ENCODE data around the gene KLHL3.
A peak's percentile ranks its signal among the peaks of the same experiment; 100 is the strongest.

Gene KLHL3

GRCh38 chr5:137747848-137748247 lies 12.0 kb upstream of the KLHL3 start:
- DNase-seq (ENCODE audit: low read depth in 3 of 3) = no peak

DNA sequence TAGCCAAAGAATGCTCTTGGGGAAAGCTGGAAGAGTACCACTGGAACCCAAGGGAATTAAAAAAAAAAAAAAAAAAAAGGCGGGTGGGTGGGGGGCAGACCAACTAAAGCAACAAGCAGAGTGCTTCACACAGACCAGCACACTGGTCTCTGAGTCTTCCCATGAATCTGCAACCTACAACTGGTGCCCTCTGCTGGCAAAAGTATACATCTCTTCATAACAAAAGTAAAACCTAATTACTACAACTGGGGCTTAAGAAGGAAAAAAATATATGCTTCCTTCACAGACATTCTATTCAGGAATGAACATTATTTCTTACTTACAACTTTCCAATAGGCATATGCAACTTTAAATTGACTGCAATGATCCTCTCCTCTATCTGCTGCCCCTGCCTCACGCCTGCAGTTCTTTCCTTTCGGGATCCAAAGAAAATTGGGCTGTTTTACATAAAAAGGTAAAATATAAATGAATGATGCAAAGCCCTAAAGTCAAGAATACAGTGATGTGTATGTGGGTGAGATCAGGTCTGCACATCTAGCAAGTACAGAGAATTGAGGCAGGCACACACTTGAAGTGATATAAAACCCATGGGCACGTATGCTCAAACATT lies 7.2 kb upstream of the KLHL3 start:
- DNase-seq (ENCODE audit: low read depth in 3 of 3) = peak in 2 of 3 experiments; percentile 14 to 41

DNA sequence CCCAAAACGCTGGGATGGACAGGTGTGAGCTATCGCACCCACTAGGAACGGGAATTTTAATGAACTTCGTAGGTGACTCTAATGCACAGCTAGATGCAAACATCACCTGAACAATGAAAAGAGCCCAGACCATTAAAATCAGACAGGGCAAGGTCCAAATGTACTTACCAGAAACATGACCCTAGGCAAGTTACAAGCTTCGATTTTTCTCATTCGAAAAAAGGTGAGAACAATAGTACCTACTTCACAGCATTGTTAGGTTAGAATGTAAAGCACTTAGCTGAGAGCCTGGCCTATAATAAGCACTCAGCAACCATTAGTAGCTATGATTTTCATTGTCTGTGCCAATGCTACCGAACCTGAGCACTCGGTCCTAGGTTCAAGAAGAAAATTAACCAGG lies 5.8 kb upstream of the KLHL3 start:
- DNase-seq (ENCODE audit: low read depth in 3 of 3) = no peak

DNA sequence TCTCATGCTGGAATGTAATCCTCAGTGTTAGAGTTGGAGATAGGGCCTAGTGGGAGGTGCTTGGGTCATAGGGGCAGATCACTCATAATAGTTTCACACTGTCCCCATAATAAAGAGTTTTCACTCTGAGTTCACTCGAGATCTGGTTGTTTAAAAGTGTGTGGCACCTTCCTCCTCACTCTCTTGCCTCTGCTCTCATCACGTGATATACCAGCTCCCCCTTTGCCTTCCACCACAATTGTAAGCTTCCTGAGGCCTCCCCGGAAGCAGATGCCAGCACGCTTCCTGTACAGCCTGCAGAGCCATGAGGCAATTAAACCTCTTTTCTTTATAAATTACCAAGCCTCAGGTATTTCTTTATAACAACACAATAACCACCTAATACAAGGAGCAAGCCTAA lies 3.8 kb upstream of the KLHL3 start:
- no peak for DNase-seq (ENCODE audit: low read depth in 3 of 3)

DNA sequence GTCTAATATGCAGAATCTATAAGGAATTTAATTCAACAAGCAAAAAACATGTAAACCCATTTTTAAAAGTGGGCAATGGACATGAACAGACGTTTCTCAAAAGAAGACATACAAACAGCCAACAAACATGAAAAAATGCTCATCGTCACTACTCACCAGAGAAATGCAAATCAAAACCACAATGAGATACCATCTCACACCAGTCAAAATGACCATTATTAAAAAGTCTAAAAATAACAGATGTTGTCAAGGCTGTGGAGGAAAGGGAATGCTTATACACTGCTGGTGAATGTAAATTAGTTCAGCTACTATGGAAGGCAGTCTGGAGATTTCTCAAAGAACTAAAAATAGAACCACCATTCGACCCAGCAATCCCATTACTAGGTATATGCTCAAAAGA lies 3.1 kb upstream of the KLHL3 start:
- DNase-seq (ENCODE audit: low read depth in 3 of 3) = no peak

DNA sequence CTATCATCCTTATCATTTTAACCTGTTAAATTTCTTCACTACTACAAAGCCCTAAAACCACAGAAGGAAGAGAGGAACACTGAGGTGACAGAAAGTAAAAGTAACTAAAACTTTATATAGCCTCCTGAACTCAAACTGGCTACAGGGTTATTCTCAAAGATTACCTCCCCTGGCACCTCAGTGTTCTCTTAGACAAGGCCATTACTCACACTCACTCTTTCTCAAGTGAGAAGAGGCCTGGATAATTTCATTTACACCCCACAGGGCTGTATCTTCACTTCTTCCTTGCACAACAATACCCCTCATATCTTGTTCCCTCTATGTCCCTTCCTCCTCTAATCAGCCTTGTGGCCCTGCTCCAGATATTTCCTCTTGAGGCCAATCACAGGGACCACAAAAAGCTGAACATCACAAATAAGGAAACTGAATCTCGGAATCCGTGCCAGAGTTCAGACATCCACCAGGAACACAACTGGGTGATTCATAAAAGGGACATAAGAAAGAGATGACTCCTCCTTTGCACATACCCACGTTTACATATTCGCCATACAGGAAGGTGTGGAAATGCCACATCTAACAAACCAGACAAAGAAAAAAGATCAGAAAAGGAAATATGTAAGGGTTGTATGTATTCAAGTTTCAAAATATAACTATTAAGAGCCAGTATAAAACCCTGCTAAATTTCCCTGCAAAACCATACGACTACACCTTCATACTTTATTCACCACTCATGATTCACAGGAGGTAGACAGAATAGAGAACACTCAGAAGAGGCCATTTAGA lies 1.7 kb upstream of the KLHL3 start:
- DNase-seq (ENCODE audit: low read depth in 3 of 3) = no peak

- no peak for DNase-seq (ENCODE audit: low read depth in 3 of 3)
Observed at GRCh38 chr5:137736496-137736895, 607 bp upstream of the KLHL3 start.

- DNase-seq (ENCODE audit: low read depth in 3 of 3) = no peak
Observed at GRCh38 chr5:137734962-137735554, 831 bp downstream of the KLHL3 start.

DNA sequence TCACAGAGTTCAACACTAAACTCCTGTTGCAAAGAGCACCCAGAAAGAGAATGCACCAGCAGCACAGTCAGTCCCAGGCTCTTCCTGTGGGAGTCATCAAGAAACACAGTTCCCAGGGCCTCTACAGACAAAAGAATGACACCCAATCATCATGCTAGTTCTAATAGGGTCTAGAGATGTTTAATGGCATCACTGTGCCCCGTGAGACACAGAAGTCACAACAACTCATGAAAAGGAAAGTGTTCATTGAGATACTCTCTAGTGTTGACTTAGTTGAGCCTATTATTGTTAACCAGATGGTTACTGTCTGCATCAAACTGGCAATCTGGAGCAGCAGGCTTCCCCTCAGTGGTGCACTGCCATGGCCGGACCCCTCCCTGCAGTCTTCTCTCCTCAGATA lies 1.6 kb downstream of the KLHL3 start:
- DNase-seq (ENCODE audit: low read depth in 3 of 3) = no peak

DNA sequence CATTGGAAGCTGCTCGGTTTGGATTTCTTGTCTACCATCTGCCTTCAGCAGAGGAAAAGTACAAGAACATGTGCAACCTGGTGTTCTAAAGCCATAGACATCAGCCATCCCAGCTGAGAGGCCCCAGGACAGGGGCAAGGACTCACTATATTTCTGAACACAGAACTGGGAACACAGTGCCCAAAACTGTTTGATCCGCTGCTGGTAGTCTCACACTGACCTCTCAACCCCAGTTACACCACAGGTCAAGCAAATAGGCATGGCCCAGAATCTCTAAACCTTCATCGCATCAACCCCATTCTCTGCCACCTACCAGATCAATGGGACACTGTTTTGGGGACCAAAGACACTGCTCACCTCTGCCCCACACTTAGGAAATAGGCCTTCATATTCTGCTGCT lies 2.0 kb downstream of the KLHL3 start:
- DNase-seq (ENCODE audit: low read depth in 3 of 3) = no peak

DNA sequence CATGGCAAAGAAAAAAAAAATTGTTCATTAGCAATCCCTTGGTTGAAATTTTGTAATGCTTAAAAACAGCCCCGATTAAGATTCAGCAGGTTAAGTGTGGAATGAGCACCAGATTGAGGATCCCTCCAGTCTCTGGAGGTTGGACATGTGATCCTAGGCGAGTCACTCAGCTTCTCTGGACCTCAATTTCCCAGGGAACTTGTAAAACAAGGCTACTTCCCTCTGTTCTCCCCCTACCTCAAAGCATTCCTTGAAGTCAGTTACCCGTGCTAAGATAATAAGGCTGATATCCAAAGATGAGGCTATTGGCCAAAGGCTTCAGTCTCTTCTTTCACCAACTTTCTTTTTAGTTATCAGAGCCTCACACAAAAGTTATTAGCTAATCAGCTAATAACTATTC lies 2.9 kb downstream of the KLHL3 start:
- DNase-seq (ENCODE audit: low read depth in 3 of 3) = no peak

GRCh38 chr5:137731176-137731575 lies 4.7 kb downstream of the KLHL3 start:
- DNase-seq (ENCODE audit: low read depth in 3 of 3) = no peak

DNA sequence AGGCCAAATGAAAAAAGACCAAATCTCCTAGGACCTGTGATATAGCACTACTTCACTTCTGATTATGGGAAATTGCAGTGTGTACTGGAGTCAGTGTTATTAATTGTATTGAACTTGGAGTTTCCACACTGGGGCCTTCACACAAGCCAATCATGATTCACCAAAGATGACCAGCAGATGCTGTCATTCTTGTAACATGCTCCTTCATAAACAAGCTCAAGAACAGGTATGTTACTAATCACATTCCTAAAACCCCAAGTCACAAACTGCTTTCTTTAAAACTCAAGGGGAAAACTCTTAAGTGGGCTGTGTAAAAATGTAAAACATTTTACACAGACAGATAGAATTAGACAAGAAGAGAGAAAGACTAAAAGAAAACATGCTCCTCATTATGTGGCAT lies 5.6 kb downstream of the KLHL3 start:
- no peak for DNase-seq (ENCODE audit: low read depth in 3 of 3)

DNA sequence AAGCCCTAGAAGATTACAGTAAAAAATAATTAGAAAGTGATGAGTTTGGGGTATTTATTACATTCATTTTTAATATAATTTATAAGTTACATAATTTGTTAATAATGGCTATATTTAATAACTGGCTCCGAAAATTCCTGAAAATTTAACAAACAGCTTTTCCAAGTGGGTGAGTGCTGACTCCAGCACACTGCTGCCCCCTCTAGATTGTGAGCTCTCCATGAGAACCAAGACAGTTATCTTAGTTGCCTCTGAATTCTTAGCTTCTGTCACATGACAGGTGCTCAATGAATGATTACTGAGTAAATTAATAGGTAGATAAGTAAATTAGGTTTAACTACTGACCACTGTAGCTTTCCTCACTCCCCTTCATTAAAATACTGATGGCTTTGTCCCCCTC lies 7.8 kb downstream of the KLHL3 start:
- no peak for DNase-seq (ENCODE audit: low read depth in 3 of 3)

GRCh38 chr5:137727623-137728022 lies 8.3 kb downstream of the KLHL3 start:
- DNase-seq (ENCODE audit: low read depth in 3 of 3) = no peak

DNA sequence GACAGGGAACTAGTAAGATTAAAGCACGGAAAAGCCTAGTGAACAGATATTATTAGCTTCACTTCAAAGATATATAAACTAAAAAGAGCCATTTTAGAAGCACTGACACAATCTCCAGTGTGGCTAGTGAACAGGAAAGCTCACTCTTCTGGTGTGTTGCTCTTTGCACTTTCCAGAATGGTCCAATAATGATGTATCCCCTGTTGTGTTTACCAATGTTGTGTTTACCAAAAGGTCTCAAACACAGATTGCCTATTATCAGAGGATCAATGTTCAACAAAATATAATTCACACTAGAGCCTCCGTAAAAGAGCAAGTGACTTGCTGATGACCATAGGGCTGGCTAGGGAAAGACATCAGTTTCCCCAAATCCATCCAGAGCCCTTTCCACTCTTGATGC lies 11.6 kb downstream of the KLHL3 start:
- DNase-seq (ENCODE audit: low read depth in 3 of 3) = no peak

- no peak for DNase-seq (ENCODE audit: low read depth in 3 of 3)
Observed at GRCh38 chr5:137718611-137719010, 17.3 kb downstream of the KLHL3 start.

GRCh38 chr5:137716337-137716736 lies 19.6 kb downstream of the KLHL3 start:
- DNase-seq (ENCODE audit: low read depth in 3 of 3) = no peak

DNA sequence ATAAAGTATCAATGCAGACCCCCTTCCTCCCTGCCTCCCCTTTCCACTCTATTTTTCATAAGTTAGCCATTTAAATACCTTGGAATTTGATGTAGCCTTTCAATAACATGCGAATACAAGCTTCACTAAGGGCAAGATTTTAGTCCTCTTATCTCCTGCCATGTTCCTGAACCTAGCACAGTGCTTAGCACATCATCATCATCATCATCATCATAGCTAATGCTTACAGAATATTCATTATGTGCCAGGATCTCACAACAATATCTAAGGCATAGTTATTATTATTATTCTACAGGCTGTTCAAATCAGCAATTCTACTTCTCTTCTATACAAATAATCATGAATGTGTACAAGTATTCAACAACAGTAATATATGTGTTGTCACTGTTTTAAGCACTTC lies 20.4 kb downstream of the KLHL3 start:
- DNase-seq (ENCODE audit: low read depth in 3 of 3) = no peak

DNA sequence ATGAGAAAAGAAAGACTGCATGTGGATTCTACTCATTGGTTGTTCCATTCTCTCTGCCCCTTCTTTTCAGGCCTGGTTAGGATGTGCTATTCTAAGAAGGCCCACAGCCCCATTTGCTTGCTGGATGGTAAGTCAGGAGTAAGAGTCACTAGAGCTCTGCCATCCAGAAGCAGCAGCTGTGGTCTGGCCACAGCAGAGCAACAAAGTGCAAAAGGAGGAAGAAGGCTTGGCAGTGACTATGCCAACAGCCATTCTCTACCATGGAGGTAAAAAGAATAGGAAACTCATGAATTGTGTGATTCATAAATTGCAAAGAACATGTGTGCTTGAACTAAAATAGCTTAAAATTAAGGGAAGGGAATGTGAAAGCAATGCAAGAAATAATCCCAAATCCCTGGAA lies 20.9 kb downstream of the KLHL3 start:
- DNase-seq (ENCODE audit: low read depth in 3 of 3) = no peak

DNA sequence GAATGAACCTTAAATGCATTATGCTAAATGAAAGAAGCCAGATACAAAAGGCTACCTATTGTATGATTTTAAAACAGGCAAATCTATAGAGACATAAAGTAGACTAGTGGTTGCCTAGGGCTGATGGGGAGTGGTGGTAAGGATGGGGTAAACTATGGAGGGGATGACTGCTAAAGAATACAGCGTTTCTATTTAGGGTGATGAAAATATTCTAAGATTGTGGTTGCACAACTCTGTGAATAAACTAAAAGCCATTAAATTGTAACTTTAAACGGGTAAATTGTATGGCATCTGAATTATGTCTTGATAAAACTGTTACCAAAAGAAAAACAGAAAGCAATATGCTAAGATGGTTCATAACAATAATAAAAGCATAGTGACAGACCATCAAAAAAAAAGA lies 21.4 kb downstream of the KLHL3 start:
- DNase-seq (ENCODE audit: low read depth in 3 of 3) = no peak

- DNase-seq (ENCODE audit: low read depth in 3 of 3) = no peak
Observed at GRCh38 chr5:137712139-137712667, 23.7 kb downstream of the KLHL3 start.

DNA sequence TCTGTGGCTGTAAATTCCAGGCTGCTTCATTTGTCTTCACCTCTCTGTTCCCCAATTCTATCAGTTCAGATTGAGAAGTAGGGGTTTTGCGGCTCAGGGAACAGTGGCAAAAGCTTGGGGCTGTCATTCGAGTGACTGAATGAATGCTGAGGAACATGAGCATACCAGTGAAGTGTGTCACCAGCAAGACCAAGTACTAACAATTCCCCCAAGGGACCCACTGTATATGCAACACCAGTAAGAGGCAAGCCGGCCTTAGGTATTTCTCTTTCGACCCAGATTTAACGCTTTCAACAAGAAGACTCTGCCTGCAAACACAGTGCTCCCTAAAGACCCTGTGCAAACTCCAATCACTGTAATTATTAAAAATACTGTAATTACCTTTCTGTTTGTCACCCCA lies 25.8 kb downstream of the KLHL3 start:
- DNase-seq (ENCODE audit: low read depth in 3 of 3) = no peak

Measured in stimulated activated CD4-positive, alpha-beta T cell treated with anti-CD3 and anti-CD28 coated beads, TNF-alpha, amount 100 ng/mL, for 4 hours (primary cell).